GM12878 (cell line): ENCODE data around the gene BAZ1B. TPM values are rescaled to one million over a fixed set of nuclear protein-coding genes. Genes with fewer than 3 reads are reported as not detected.
A peak's percentile ranks its signal among the peaks of the same experiment; 100 is the strongest.

ENCODE experiments used
- ASH2L ChIP-seq: fragments of 300-600, 200-600 bp; sonication (generic); IDR thresholded peaks from 2 replicates; pipeline ENCODE4 v1.6.1; 2017; ENCODE audit warnings: low read depth, mild to moderate bottlenecking, borderline replicate concordance
- BMI1 ChIP-seq: fragments of 450-650 bp; IDR thresholded peaks from 2 replicates; pipeline ENCODE4 v1.6.1; 2016; ENCODE audit warnings: mild to moderate bottlenecking, moderate library complexity, borderline replicate concordance
- BRCA1 ChIP-seq: IDR thresholded peaks from 2 replicates; pipeline ENCODE4 v1.6.1; 2011; ENCODE audit warnings: low read depth, low read length, improper control_type of control experiment
- CREB1 ChIP-seq: IDR thresholded peaks from 2 replicates; pipeline ENCODE4 v1.6.1; 2012; ENCODE audit warnings: low read depth, mild to moderate bottlenecking, inconsistent platforms
- DPF2 ChIP-seq: fragments of 450-650 bp; IDR thresholded peaks from 2 replicates; pipeline ENCODE4 v1.6.1; 2017; ENCODE audit warnings: mild to moderate bottlenecking
- IKZF1 ChIP-seq: fragments of 450-650 bp; conservative IDR thresholded peaks from 2 replicates; pipeline ENCODE4 v1.6.1; 2017; ENCODE audit warnings: antibody characterized with exemption, mild to moderate bottlenecking
- IKZF2 ChIP-seq, 2 experiments: fragments of 450-650 bp; IDR thresholded peaks; 2 replicates each; pipeline ENCODE4 v1.6.1; 2017; ENCODE audit warnings: mild to moderate bottlenecking in 2 of 2, moderate library complexity in 2 of 2
- NFYB ChIP-seq: IDR thresholded peaks from 2 replicates; pipeline ENCODE4 v1.6.1; 2011; ENCODE audit warnings: low read depth, mild to moderate bottlenecking, low read length, improper control_type of control experiment, moderate library complexity; ENCODE audit not compliant: insufficient read depth
- PML ChIP-seq: IDR thresholded peaks from 2 replicates; pipeline ENCODE4 v1.6.1; 2012; ENCODE audit warnings: low read length, inconsistent platforms
- POLR2A ChIP-seq: IDR thresholded peaks from 2 replicates; pipeline ENCODE4 v1.6.1; 2011; ENCODE audit warnings: low read depth, mild to moderate bottlenecking, low read length
- POU2F2 ChIP-seq: IDR thresholded peaks from 3 replicates; pipeline ENCODE4 v1.6.1; 2011; ENCODE audit warnings: low read depth, mild to moderate bottlenecking, low read length, borderline replicate concordance
- RELA ChIP-seq: fragments of 450-650 bp; IDR thresholded peaks from 2 replicates; pipeline ENCODE4 v1.8.0; 2014; ENCODE audit warnings: borderline replicate concordance; ENCODE audit not compliant: partially characterized antibody
- SIN3A ChIP-seq: IDR thresholded peaks from 2 replicates; pipeline ENCODE4 v1.6.1; 2012; ENCODE audit warnings: low read depth, low read length, improper control_type of control experiment
- SIX5 ChIP-seq: IDR thresholded peaks from 2 replicates; pipeline ENCODE4 v1.6.1; 2011; ENCODE audit warnings: mild to moderate bottlenecking, low read depth, low read length, moderate library complexity; ENCODE audit not compliant: severe bottlenecking
- TAF1 ChIP-seq: IDR thresholded peaks from 2 replicates; pipeline ENCODE4 v1.6.1; 2011; ENCODE audit warnings: mild to moderate bottlenecking, low read depth, low read length, borderline replicate concordance
- YY1 ChIP-seq: IDR thresholded peaks from 2 replicates; pipeline ENCODE4 v1.6.1; 2011; ENCODE audit warnings: low read depth, mild to moderate bottlenecking, low read length
- ZSCAN29 ChIP-seq: fragments of 450-650 bp; IDR thresholded peaks from 2 replicates; pipeline ENCODE4 v1.6.1; 2017; ENCODE audit warnings: mild to moderate bottlenecking, moderate library complexity
- polyA plus RNA-seq, 11 experiments: library from polyadenylated mRNA; depleted of rRNA in 4 of 11; unstranded in 6 of 11; stranded (reverse) in 5 of 11; fragments of >200 nt; fragmentation: Nextera tagmentation in 4 of 11; fragmentation: Illumina TruSeq in 1 of 11; extraction: Ambion mirVana in 4 of 11; extraction: Trizol in 1 of 11; gene quantifications; 1 replicate in 1 of 11; 2 replicates in 10 of 11; pipeline versions ENCODE4 v1.2.1 to v1.2.3, GENCODE V29; 2011 to 2016; ENCODE audit warnings: inconsistent platforms in 2 of 11, missing spikeins in 2 of 11, low read depth in 1 of 11
- total RNA-seq, 4 experiments: library from RNA; depleted of rRNA in 3 of 4; stranded (reverse); fragments of >200 nt in 3 of 4; fragmentation: Illumina TruSeq in 1 of 4; extraction: Trizol in 1 of 4; gene quantifications; 2 replicates each; pipeline versions ENCODE4 v1.2.1 to v1.2.3, GENCODE V29; 2013 to 2021
- TF ChIP-seq, protein P1 (sequence below): fragments of 450-650 bp; IDR thresholded peaks from 2 replicates; pipeline ENCODE4 v1.6.1; 2017; ENCODE audit warnings: mild to moderate bottlenecking, moderate library complexity
- TF ChIP-seq, protein P2 (sequence below): fragments of 450-650 bp; IDR thresholded peaks from 2 replicates; pipeline ENCODE4 v1.6.1; 2016; ENCODE audit warnings: mild to moderate bottlenecking
- TF ChIP-seq, protein P3 (sequence below): fragments of 450-650 bp; IDR thresholded peaks from 2 replicates; pipeline ENCODE4 v1.6.1; 2018; ENCODE audit warnings: borderline replicate concordance, mild to moderate bottlenecking; ENCODE audit not compliant: partially characterized antibody

BAZ1B gene
- total and polyA plus RNA-seq, 10 of the 15 experiments (the other 5 are each of a cell fraction or from before 2014, with no cell fraction given) = 14.0 to 77.4 (median 36.2) TPM

DNA sequence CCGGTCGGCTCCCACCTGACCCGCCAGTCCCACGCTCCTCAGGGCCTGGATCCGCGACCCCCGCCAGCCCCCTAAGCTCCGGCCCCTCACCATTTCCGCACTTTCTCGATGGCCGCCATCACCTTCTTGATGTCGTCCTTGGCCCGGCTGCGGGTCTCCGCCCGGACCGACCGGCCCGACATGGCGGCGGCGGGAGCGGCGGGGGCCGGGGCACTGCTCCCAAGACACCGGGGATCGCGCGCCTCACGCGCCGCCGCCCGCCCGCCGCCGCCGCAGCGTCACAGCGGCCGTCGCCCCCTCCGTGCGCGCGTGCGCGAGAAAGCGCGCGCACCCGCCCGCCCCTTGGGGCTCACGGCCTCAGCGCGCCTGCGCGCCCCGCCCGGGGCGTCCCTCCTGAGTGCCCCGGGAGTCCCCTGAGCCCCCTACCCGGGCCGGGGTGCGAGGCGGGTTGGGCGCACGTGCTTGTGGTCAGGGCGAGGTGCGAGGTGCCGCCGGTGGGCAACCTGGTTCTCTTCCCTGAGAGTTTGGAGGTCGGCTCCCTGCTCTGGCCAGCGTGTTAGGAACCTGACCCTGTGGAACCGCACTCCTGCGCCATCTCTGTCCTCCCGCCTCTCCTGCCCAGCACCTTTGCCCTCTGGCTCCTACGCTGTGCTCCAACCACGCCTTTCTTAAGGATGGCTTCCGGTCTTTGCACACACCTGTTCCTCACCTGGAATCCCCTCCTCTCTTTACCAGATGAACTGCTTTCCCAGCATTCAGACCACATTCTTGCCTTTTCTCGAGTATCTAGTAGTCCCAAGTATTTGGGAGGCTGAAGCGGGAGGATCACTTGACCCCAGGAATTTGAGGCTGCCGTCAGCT is 35.5 kb upstream of the BAZ1B start, which contains the start of gene BCL7B (continued):
- TF ChIP-seq, protein P1, sequence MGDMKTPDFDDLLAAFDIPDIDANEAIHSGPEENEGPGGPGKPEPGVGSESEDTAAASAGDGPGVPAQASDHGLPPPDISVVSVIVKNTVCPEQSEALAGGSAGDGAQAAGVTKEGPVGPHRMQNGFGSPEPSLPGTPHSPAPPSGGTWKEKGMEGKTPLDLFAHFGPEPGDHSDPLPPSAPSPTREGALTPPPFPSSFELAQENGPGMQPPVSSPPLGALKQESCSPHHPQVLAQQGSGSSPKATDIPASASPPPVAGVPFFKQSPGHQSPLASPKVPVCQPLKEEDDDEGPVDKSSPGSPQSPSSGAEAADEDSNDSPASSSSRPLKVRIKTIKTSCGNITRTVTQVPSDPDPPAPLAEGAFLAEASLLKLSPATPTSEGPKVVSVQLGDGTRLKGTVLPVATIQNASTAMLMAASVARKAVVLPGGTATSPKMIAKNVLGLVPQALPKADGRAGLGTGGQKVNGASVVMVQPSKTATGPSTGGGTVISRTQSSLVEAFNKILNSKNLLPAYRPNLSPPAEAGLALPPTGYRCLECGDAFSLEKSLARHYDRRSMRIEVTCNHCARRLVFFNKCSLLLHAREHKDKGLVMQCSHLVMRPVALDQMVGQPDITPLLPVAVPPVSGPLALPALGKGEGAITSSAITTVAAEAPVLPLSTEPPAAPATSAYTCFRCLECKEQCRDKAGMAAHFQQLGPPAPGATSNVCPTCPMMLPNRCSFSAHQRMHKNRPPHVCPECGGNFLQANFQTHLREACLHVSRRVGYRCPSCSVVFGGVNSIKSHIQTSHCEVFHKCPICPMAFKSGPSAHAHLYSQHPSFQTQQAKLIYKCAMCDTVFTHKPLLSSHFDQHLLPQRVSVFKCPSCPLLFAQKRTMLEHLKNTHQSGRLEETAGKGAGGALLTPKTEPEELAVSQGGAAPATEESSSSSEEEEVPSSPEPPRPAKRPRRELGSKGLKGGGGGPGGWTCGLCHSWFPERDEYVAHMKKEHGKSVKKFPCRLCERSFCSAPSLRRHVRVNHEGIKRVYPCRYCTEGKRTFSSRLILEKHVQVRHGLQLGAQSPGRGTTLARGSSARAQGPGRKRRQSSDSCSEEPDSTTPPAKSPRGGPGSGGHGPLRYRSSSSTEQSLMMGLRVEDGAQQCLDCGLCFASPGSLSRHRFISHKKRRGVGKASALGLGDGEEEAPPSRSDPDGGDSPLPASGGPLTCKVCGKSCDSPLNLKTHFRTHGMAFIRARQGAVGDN = peak; percentile 96
- TF ChIP-seq RELA = peak; percentile 38
- TF ChIP-seq DPF2 = peak; percentile 85; the same call in 1 of the 2 replicates
- no peak for TF ChIP-seq SIX5
- peak; percentile 87 for TF ChIP-seq IKZF1
- peak; percentile 15; the same call in 1 of the 3 replicates for TF ChIP-seq POU2F2
- TF ChIP-seq IKZF2 (IDR thresholded peaks at IDR 0.05) = peak; percentile 19 to 30; a peak in 1 of 4 replicates
- TF ChIP-seq NFYB = no peak
- peak; percentile 98; the same call in 1 of the 2 replicates for TF ChIP-seq ASH2L
- TF ChIP-seq BRCA1 = no peak
- no peak for TF ChIP-seq CREB1
- TF ChIP-seq ZSCAN29 = 0 out of 2 replicates have a peak, but pooled peaks have one; percentile 9
- TF ChIP-seq SIN3A = no peak
- no peak for TF ChIP-seq BMI1
- peak; percentile 85 for TF ChIP-seq POLR2A
- TF ChIP-seq, protein P2, sequence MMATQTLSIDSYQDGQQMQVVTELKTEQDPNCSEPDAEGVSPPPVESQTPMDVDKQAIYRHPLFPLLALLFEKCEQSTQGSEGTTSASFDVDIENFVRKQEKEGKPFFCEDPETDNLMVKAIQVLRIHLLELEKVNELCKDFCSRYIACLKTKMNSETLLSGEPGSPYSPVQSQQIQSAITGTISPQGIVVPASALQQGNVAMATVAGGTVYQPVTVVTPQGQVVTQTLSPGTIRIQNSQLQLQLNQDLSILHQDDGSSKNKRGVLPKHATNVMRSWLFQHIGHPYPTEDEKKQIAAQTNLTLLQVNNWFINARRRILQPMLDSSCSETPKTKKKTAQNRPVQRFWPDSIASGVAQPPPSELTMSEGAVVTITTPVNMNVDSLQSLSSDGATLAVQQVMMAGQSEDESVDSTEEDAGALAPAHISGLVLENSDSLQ = peak; percentile 62
- TF ChIP-seq PML = peak; percentile 23; the same call in 1 of the 2 replicates
- TF ChIP-seq, protein P3, sequence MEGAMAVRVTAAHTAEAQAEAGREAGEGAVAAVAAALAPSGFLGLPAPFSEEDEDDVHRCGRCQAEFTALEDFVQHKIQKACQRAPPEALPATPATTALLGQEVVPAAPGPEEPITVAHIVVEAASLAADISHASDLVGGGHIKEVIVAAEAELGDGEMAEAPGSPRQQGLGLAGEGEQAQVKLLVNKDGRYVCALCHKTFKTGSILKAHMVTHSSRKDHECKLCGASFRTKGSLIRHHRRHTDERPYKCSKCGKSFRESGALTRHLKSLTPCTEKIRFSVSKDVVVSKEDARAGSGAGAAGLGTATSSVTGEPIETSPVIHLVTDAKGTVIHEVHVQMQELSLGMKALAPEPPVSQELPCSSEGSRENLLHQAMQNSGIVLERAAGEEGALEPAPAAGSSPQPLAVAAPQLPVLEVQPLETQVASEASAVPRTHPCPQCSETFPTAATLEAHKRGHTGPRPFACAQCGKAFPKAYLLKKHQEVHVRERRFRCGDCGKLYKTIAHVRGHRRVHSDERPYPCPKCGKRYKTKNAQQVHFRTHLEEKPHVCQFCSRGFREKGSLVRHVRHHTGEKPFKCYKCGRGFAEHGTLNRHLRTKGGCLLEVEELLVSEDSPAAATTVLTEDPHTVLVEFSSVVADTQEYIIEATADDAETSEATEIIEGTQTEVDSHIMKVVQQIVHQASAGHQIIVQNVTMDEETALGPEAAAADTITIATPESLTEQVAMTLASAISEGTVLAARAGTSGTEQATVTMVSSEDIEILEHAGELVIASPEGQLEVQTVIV = peak; percentile 20
- TF ChIP-seq TAF1 = peak; percentile 55; the same call in 1 of the 2 replicates
- TF ChIP-seq YY1 = peak; percentile 87
